Body of pancreas (tissue), 4 donors: ENCODE measurements around the gene GEMIN5. TPM values are rescaled to one million over a fixed set of nuclear protein-coding genes. Genes with fewer than 3 reads are reported as not detected.

ENCODE experiments used
- ATAC-seq: fragments of 150-250 bp; one replicate; pipeline ENCODE4 v1.9.1; 2016
- DNase-seq, 4 donors: peaks; one replicate each; pipeline ENCODE4 v3.0.0-alpha.2; 2019
- H3K27ac ChIP-seq, 4 donors: fragments of 200-600 bp; sonication (generic); 1 replicate in 3 of 4; 2 replicates in 1 of 4; pipeline versions ENCODE4 v1.5.1 to v1.6.1; 2016 to 2019; ENCODE audit warnings: mild to moderate bottlenecking in 1 of 4, mixed read lengths in 1 of 4, moderate library complexity in 1 of 4
- H3K27me3 ChIP-seq, 2 donors: fragments of 200-600 bp; sonication (generic); one replicate each; pipeline ENCODE4 v1.6.0; 2016; ENCODE audit warnings: mild to moderate bottlenecking in 1 of 2
- H3K36me3 ChIP-seq, 2 donors: fragments of 200-600 bp; sonication (generic); replicated peaks in 1 of 2; 2 replicates each; pipeline ENCODE4 v1.5.1; 2016; ENCODE audit warnings: low read depth in 2 of 2; ENCODE audit not compliant: insufficient read depth in 1 of 2
- H3K4me1 ChIP-seq: fragments of 200-600 bp; sonication (generic); one replicate; pipeline ENCODE4 v1.6.0; 2016
- H3K4me3 ChIP-seq, 2 donors: fragments of 200-600 bp; sonication (generic); 1 replicate in 1 of 2; 2 replicates in 1 of 2; pipeline ENCODE4 v1.5.1; 2016 to 2019
- H3K9me3 ChIP-seq, 3 donors: fragments of 200-600 bp; sonication (generic); 1 replicate in 2 of 3; 2 replicates in 1 of 3; pipeline ENCODE4 v1.5.1; 2016
- POLR2A ChIP-seq, 3 donors: fragments of 450-650 bp; IDR thresholded peaks; one replicate each; pipeline ENCODE4 v1.6.1; 2016; ENCODE audit warnings: antibody characterized with exemption in 3 of 3, mild to moderate bottlenecking in 2 of 3
- WGBS, 2 donors: methylation state at CpG; one replicate each; pipeline ENCODE4 v1.1.5; 2017; 5-methylcytosine and 5-hydroxymethylcytosine counted together
- intact Hi-C: fragments of 100-400 bp; cut with DNase I; formaldehyde crosslinking; loops from one replicate; pipeline ENCODE4 v1.15.1; 2023
- total RNA-seq, 2 donors: library from RNA; depleted of rRNA; stranded (reverse); fragments of >200 nt; gene quantifications; one replicate each; pipeline ENCODE4 v1.1.0, GENCODE V29; 2016
- TF ChIP-seq, protein P1 (sequence below), 7 experiments: fragments of 450-650 bp in 4 of 7; fragments of 200-600 bp in 3 of 7; sonication (generic) in 3 of 7; IDR thresholded peaks; one replicate each; pipeline ENCODE4 v1.5.1; 2016 to 2019; ENCODE audit warnings: antibody characterized with exemption in 7 of 7

GEMIN5 gene
- total RNA-seq, 2 donors from 2014 or later = 5.7 to 8.2 TPM

DNA sequence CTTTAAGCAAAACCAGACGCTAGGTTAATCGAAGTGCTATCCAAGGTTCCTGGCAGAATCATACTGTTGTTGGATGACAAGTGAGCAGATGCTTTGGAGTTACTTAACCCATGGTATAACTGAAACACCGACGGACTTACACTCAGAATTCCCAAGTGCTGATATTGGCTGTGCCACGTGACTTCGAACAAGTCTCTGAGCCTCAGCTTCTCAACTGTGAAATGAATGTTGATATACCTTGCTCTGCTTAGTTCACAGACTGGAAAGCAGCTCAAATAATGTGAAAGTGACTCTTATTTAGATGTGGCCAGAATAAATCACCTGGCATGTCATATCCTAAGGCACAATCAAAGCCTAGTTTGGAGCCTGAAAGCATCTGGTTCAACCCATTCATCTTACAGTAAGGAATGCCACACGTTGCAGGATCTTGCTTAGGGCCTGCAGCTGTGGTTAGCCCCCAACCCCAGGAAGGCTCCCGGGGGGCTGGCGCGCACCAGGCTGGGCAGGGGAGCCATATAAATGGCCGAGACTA, 759 bp downstream of the GEMIN5 start:
- Histone ChIP-seq H3K27me3 (no peaks in the 10 kb centered on the region), H3K4me1 (peaks cover 21% of the 10 kb centered on the region), H3K9me3 (no peaks in the 10 kb centered on the region), H3K4me3 (peak overlapping the region; percentile 44 to 78), H3K36me3 (no peaks in the 10 kb centered on the region), H3K27ac (peak overlapping the region in 2 of 4 donors; percentile 56)
- TF ChIP-seq, protein P1, sequence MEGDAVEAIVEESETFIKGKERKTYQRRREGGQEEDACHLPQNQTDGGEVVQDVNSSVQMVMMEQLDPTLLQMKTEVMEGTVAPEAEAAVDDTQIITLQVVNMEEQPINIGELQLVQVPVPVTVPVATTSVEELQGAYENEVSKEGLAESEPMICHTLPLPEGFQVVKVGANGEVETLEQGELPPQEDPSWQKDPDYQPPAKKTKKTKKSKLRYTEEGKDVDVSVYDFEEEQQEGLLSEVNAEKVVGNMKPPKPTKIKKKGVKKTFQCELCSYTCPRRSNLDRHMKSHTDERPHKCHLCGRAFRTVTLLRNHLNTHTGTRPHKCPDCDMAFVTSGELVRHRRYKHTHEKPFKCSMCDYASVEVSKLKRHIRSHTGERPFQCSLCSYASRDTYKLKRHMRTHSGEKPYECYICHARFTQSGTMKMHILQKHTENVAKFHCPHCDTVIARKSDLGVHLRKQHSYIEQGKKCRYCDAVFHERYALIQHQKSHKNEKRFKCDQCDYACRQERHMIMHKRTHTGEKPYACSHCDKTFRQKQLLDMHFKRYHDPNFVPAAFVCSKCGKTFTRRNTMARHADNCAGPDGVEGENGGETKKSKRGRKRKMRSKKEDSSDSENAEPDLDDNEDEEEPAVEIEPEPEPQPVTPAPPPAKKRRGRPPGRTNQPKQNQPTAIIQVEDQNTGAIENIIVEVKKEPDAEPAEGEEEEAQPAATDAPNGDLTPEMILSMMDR (IDR thresholded peaks at IDR 0.05) = no peak
- no peak for TF ChIP-seq POLR2A (IDR thresholded peaks at IDR 0.05)
- DNase-seq = no peak
- ATAC-seq = no peak
- intact Hi-C loops = no loop called here
- 8 to 23% methylated on average over 6 to 11 of the region's 11 CpGs for WGBS, 2 donors

DNA sequence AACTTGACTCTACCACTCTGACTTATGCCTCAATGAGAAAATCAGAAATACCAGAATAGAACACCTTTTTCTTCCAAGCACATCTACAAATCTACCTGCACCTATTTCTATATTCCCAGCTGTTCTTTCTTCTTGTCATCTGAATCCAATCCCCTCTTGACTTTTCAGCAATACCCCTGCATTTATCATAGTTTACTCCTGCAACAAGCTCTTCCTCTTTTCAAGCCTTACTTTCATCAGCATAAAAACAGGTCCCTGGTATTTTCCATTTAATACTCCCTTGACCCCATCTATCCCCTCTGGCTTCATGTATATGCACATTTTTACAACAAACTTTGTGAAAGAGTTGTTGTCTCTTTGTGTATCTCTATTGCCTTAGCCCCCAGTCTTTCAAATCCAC, 3.1 kb downstream of the GEMIN5 start:
- TF ChIP-seq, protein P1 (IDR thresholded peaks at IDR 0.05) = no peak
- TF ChIP-seq POLR2A (IDR thresholded peaks at IDR 0.05) = no peak
- DNase-seq (no peak), ATAC-seq (no peak)
- Histone ChIP-seq H3K9me3 (no peaks in the 10 kb centered on the region), H3K36me3 (peaks cover 0 to 4% of the 10 kb centered on the region in 2 donors), H3K4me3 (no peak overlapping the region), H3K27ac (no peak overlapping the region), H3K27me3 (no peaks in the 10 kb centered on the region), H3K4me1 (peaks cover 11% of the 10 kb centered on the region)
- intact Hi-C loops = no loop called here

DNA sequence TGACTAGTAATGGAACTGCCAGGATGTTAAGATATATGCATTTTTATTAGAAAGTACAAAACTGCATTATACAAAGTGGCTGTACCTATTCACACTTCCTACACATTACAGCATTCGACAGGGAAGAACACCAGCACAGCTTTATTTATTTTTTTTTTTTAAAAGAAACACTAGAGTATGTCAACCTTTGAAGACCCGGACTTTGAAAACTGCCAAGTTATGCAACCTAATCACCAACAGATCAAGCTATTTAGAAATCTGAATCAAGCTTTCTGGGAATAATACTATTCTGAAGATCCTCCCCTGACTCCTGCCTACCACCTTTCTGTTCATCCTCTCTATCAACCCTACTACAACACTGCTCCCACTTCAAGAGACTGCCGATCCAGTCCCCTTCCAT, 4.5 kb downstream of the GEMIN5 start:
- ATAC-seq (no peak), DNase-seq (no peak)
- H3K27ac ChIP-seq = no peak overlapping the region
- intact Hi-C loops = no loop called here
- H3K9me3 ChIP-seq = no peaks in the 10 kb centered on the region
- WGBS, 2 donors = 81 to 88% methylated on average over 3 of the region's 3 CpGs
- peaks cover 11% of the 10 kb centered on the region for H3K4me1 ChIP-seq
- TF ChIP-seq, protein P1 (IDR thresholded peaks at IDR 0.05) = no peak
- TF ChIP-seq POLR2A (IDR thresholded peaks at IDR 0.05) = no peak
- no peak overlapping the region for H3K4me3 ChIP-seq
- peaks cover 0 to 5% of the 10 kb centered on the region in 2 donors for H3K36me3 ChIP-seq
- H3K27me3 ChIP-seq = no peaks in the 10 kb centered on the region

DNA sequence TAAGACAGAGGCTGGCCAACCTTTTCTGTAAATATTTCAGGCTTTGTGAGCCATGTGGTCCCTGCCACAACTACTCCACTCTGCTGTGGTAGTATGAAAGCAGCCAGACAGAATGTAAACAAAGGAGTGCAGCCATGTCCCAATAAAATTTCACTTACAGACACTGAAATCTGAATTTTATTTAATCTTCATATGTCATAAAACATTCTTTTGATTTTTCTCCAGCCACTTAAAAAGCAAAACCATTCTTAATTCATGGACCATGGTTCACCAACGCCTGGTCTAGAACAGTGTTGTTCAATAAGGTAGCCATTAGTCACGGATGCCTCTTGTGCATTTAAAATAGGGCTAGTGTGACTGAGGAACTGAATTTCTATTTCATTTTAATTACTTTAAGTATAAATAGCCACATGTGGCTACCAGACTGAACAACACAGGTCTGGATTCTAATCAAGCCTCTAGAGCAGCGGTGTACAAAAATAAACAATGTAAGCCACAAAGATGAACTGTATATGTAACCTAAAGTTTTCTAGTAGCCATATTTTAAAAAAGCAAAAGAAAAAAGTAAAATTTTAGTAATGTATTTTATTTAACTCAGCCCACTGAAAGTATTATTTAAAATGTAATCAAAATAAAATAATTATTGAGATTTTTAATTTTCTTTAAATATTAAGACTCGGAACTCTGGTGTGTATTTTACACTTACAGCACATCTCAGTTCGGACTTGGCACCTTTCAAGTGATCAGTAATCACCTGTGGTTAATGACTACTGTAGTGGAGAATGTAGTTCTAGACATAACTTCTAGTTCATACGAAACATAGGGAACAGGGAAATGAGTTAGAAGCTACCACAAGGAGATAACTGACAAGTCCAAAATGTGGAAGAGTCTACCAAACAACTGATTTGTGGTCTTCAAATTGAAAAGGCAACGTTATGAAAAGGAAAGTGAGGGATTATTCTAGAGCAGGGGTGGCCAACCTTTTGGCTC, 14.3 kb downstream of the GEMIN5 start:
- no peak for TF ChIP-seq POLR2A (IDR thresholded peaks at IDR 0.05)
- TF ChIP-seq, protein P1 (IDR thresholded peaks at IDR 0.05) = no peak
- no peak for DNase-seq
- peaks cover 13 to 28% of the 10 kb centered on the region in 2 donors for H3K36me3 ChIP-seq
- H3K27ac ChIP-seq = no peak overlapping the region
- H3K4me3 ChIP-seq = no peak overlapping the region
- H3K27me3 ChIP-seq = no peaks in the 10 kb centered on the region
- no peak for ATAC-seq
- no peaks in the 10 kb centered on the region for H3K4me1 ChIP-seq
- intact Hi-C loops = no loop called here
- no peaks in the 10 kb centered on the region for H3K9me3 ChIP-seq
- WGBS, 2 donors = 89 to 90% methylated on average over 7 of the region's 7 CpGs
